ENCODE data around the gene VWA1.

DNA sequence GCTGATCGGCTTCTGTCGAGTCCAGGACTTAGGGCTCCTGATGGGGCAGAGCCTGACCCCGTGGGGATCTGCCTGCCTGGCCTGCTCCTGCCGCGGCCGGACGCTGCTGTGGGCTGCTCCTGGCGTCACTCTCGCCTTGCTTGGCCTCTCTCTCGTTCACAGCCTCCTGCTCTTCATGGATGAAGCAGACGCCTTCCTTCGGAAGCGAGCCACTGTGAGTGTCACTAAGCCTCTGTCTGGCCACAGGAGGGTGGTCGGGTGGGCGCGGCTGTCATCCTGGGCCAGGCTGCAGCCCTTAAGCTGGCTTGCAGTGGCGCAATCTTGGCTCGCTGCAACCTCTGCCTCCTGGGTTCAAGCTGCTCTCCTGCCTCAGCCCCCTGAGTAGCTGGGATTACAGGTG lies 52.2 kb downstream of the VWA1 start:
- TF ChIP-seq, protein P1, sequence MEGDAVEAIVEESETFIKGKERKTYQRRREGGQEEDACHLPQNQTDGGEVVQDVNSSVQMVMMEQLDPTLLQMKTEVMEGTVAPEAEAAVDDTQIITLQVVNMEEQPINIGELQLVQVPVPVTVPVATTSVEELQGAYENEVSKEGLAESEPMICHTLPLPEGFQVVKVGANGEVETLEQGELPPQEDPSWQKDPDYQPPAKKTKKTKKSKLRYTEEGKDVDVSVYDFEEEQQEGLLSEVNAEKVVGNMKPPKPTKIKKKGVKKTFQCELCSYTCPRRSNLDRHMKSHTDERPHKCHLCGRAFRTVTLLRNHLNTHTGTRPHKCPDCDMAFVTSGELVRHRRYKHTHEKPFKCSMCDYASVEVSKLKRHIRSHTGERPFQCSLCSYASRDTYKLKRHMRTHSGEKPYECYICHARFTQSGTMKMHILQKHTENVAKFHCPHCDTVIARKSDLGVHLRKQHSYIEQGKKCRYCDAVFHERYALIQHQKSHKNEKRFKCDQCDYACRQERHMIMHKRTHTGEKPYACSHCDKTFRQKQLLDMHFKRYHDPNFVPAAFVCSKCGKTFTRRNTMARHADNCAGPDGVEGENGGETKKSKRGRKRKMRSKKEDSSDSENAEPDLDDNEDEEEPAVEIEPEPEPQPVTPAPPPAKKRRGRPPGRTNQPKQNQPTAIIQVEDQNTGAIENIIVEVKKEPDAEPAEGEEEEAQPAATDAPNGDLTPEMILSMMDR (IDR thresholded peaks at IDR 0.05): no peak
- TF ChIP-seq ZNF317 (CRISPR knock-in tag; IDR thresholded peaks at IDR 0.05; ENCODE audit: borderline replicate concordance, low read depth) (no peak), SMAD3 (CRISPR knock-in tag; IDR thresholded peaks at IDR 0.05; ENCODE audit: borderline replicate concordance) (no peak), NFE2L1 (CRISPR knock-in tag; IDR thresholded peaks at IDR 0.05) (no peak), TEAD4 (CRISPR knock-in tag; IDR thresholded peaks at IDR 0.05) (no peak), NFYB (CRISPR knock-in tag; conservative IDR thresholded peaks at IDR 0.05; ENCODE audit: low read depth) (no peak), JUN (CRISPR knock-in tag; IDR thresholded peaks at IDR 0.05) (no peak), ZNF416 (CRISPR knock-in tag; IDR thresholded peaks at IDR 0.05) (no peak), NR1H2 (CRISPR knock-in tag; IDR thresholded peaks at IDR 0.05) (no peak)
- TF ChIP-seq, protein P2, sequence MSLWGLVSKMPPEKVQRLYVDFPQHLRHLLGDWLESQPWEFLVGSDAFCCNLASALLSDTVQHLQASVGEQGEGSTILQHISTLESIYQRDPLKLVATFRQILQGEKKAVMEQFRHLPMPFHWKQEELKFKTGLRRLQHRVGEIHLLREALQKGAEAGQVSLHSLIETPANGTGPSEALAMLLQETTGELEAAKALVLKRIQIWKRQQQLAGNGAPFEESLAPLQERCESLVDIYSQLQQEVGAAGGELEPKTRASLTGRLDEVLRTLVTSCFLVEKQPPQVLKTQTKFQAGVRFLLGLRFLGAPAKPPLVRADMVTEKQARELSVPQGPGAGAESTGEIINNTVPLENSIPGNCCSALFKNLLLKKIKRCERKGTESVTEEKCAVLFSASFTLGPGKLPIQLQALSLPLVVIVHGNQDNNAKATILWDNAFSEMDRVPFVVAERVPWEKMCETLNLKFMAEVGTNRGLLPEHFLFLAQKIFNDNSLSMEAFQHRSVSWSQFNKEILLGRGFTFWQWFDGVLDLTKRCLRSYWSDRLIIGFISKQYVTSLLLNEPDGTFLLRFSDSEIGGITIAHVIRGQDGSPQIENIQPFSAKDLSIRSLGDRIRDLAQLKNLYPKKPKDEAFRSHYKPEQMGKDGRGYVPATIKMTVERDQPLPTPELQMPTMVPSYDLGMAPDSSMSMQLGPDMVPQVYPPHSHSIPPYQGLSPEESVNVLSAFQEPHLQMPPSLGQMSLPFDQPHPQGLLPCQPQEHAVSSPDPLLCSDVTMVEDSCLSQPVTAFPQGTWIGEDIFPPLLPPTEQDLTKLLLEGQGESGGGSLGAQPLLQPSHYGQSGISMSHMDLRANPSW (CRISPR knock-in tag; conservative IDR thresholded peaks at IDR 0.05; ENCODE audit: low read depth): no peak
- TF ChIP-seq, protein P3, sequence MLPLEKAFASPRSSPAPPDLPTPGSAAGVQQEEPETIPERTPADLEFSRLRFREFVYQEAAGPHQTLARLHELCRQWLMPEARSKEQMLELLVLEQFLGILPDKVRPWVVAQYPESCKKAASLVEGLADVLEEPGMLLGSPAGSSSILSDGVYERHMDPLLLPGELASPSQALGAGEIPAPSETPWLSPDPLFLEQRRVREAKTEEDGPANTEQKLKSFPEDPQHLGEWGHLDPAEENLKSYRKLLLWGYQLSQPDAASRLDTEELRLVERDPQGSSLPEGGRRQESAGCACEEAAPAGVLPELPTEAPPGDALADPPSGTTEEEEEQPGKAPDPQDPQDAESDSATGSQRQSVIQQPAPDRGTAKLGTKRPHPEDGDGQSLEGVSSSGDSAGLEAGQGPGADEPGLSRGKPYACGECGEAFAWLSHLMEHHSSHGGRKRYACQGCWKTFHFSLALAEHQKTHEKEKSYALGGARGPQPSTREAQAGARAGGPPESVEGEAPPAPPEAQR (CRISPR knock-in tag; IDR thresholded peaks at IDR 0.05): no peak
- TF ChIP-seq, protein P4, sequence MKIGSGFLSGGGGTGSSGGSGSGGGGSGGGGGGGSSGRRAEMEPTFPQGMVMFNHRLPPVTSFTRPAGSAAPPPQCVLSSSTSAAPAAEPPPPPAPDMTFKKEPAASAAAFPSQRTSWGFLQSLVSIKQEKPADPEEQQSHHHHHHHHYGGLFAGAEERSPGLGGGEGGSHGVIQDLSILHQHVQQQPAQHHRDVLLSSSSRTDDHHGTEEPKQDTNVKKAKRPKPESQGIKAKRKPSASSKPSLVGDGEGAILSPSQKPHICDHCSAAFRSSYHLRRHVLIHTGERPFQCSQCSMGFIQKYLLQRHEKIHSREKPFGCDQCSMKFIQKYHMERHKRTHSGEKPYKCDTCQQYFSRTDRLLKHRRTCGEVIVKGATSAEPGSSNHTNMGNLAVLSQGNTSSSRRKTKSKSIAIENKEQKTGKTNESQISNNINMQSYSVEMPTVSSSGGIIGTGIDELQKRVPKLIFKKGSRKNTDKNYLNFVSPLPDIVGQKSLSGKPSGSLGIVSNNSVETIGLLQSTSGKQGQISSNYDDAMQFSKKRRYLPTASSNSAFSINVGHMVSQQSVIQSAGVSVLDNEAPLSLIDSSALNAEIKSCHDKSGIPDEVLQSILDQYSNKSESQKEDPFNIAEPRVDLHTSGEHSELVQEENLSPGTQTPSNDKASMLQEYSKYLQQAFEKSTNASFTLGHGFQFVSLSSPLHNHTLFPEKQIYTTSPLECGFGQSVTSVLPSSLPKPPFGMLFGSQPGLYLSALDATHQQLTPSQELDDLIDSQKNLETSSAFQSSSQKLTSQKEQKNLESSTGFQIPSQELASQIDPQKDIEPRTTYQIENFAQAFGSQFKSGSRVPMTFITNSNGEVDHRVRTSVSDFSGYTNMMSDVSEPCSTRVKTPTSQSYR (CRISPR knock-in tag; IDR thresholded peaks at IDR 0.05): no peak
- TF ChIP-seq, protein P5, sequence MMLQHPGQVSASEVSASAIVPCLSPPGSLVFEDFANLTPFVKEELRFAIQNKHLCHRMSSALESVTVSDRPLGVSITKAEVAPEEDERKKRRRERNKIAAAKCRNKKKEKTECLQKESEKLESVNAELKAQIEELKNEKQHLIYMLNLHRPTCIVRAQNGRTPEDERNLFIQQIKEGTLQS (CRISPR knock-in tag; conservative IDR thresholded peaks at IDR 0.05): no peak
- TF ChIP-seq, protein P6, sequence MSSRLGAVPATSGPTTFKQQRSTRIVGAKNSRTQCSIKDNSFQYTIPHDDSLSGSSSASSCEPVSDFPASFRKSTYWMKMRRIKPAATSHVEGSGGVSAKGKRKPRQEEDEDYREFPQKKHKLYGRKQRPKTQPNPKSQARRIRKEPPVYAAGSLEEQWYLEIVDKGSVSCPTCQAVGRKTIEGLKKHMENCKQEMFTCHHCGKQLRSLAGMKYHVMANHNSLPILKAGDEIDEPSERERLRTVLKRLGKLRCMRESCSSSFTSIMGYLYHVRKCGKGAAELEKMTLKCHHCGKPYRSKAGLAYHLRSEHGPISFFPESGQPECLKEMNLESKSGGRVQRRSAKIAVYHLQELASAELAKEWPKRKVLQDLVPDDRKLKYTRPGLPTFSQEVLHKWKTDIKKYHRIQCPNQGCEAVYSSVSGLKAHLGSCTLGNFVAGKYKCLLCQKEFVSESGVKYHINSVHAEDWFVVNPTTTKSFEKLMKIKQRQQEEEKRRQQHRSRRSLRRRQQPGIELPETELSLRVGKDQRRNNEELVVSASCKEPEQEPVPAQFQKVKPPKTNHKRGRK (CRISPR knock-in tag; IDR thresholded peaks at IDR 0.05; ENCODE audit: borderline replicate concordance): no peak
